ENCODE data around the gene SAMD7. TPM values are rescaled to one million over a fixed set of nuclear protein-coding genes. Genes with fewer than 3 reads are reported as not detected.
A peak's percentile ranks its signal among the peaks of the same experiment; 100 is the strongest.

The SAMD7 gene
- total RNA-seq, 1 donor from 2014 or later = not detected

DNA sequence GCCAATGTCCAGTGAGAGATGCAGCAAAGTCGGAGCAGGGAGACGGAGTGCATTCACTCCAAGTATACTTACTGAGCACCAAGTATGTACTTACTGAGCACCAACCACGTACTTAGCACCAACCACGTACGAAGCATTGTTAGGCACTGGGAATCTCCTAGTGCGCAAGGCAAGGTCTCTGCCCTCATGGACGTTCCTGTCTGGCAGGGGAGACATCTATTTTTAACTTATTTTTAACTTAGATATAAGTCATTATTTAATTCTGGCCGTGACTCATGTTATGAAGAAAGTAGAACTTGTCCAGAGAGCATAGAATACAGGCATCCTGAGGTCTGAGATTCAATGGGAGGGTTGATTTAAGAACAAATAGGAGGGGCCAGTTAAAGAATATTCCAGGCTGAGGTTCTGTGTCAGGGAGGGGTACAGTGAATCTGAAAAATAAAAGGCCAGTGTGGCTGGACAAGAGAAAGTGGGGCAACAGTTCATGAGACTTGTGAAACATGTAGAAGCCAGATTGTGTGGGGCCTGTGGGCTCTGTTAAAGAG is 32.3 kb upstream of the SAMD7 start:
- Histone ChIP-seq H4K20me1 (ENCODE audit: low read depth) (no peaks in the 10 kb centered on the region), H3K27ac (no peak overlapping the region), H2AFZ (replicated peaks) (no peak overlapping the region), H3K36me3 (no peaks in the 10 kb centered on the region), H3K4me1 (no peaks in the 10 kb centered on the region), H3K4me3 (no peak overlapping the region), H3F3A (ENCODE audit: low read depth) (no peaks in the 10 kb centered on the region), H3K27me3 (no peaks in the 10 kb centered on the region), H3K4me2 (no peak overlapping the region), H3K9ac (no peak overlapping the region), H3K9me3 (ENCODE audit: low read depth) (no peaks in the 10 kb centered on the region), H3K79me2 (ENCODE audit: low read depth) (no peaks in the 10 kb centered on the region)
- TF ChIP-seq EZH2phosphoT487 (IDR thresholded peaks at IDR 0.05) = no peak
- TF ChIP-seq CTCF (IDR thresholded peaks at IDR 0.05) = no peak
- TF ChIP-seq EZH2 (IDR thresholded peaks at IDR 0.05) = no peak
- Mint-ChIP-seq H3K4me3 (no peak overlapping the region), H3K9me3 (no peaks in the 10 kb centered on the region), H3K36me3 (no peaks in the 10 kb centered on the region), H3K4me1 (peaks cover 8% of the 10 kb centered on the region), H3K27ac (peak overlapping the region; percentile 67), H3K27me3 (ENCODE audit: insufficient read depth, low read depth) (peaks cover 5% of the 10 kb centered on the region)
- DNase-seq (ENCODE audit: low spot score) = no peak

GRCh38 chr3:169879845-169880575 is 31.4 kb upstream of the SAMD7 start:
- no peaks in the 10 kb centered on the region for H3K79me2 ChIP-seq (ENCODE audit: low read depth)
- no peaks in the 10 kb centered on the region for H3K27me3 ChIP-seq
- Mint-ChIP-seq H3K27me3 (ENCODE audit: insufficient read depth, low read depth) (peaks cover 5% of the 10 kb centered on the region), H3K4me1 (peaks cover 8% of the 10 kb centered on the region), H3K4me3 (no peak overlapping the region), H3K36me3 (no peaks in the 10 kb centered on the region), H3K9me3 (no peaks in the 10 kb centered on the region), H3K27ac (no peak overlapping the region)
- no peak for TF ChIP-seq EZH2 (IDR thresholded peaks at IDR 0.05)
- TF ChIP-seq EZH2phosphoT487 (IDR thresholded peaks at IDR 0.05) = no peak
- no peak for TF ChIP-seq CTCF (IDR thresholded peaks at IDR 0.05)
- no peak overlapping the region for H3K9ac ChIP-seq
- no peaks in the 10 kb centered on the region for H3K36me3 ChIP-seq
- no peaks in the 10 kb centered on the region for H3K9me3 ChIP-seq (ENCODE audit: low read depth)
- H4K20me1 ChIP-seq (ENCODE audit: low read depth) = no peaks in the 10 kb centered on the region
- DNase-seq (ENCODE audit: low spot score) = peak; percentile 10
- peak overlapping the region; percentile 52 for H2AFZ ChIP-seq (replicated peaks)
- no peak overlapping the region for H3K4me3 ChIP-seq
- no peaks in the 10 kb centered on the region for H3K4me1 ChIP-seq
- H3K27ac ChIP-seq = no peak overlapping the region
- no peak overlapping the region for H3K4me2 ChIP-seq
- H3F3A ChIP-seq (ENCODE audit: low read depth) = no peaks in the 10 kb centered on the region

GRCh38 chr3:169880576-169881250 is 30.7 kb upstream of the SAMD7 start:
- H3K9ac ChIP-seq = no peak overlapping the region
- no peak for DNase-seq (ENCODE audit: low spot score)
- TF ChIP-seq CTCF (IDR thresholded peaks at IDR 0.05) (no peak), EZH2phosphoT487 (IDR thresholded peaks at IDR 0.05) (no peak), EZH2 (IDR thresholded peaks at IDR 0.05) (no peak)
- H4K20me1 ChIP-seq (ENCODE audit: low read depth) = no peaks in the 10 kb centered on the region
- Mint-ChIP-seq H3K27ac (no peak overlapping the region), H3K36me3 (no peaks in the 10 kb centered on the region), H3K4me1 (peaks cover 8% of the 10 kb centered on the region), H3K9me3 (no peaks in the 10 kb centered on the region), H3K27me3 (ENCODE audit: insufficient read depth, low read depth) (peaks cover 5% of the 10 kb centered on the region), H3K4me3 (no peak overlapping the region)
- peak overlapping the region; percentile 52 for H2AFZ ChIP-seq (replicated peaks)
- no peaks in the 10 kb centered on the region for H3K9me3 ChIP-seq (ENCODE audit: low read depth)
- no peak overlapping the region for H3K4me3 ChIP-seq
- no peaks in the 10 kb centered on the region for H3K27me3 ChIP-seq
- no peaks in the 10 kb centered on the region for H3K36me3 ChIP-seq
- H3K27ac ChIP-seq = no peak overlapping the region
- H3K4me2 ChIP-seq = no peak overlapping the region
- H3K79me2 ChIP-seq (ENCODE audit: low read depth) = no peaks in the 10 kb centered on the region
- no peaks in the 10 kb centered on the region for H3F3A ChIP-seq (ENCODE audit: low read depth)
- no peaks in the 10 kb centered on the region for H3K4me1 ChIP-seq
